NCI-H460 (cell line): ENCODE results near the gene TBATA. TPM values are rescaled to one million over a fixed set of nuclear protein-coding genes. Genes with fewer than 3 reads are reported as not detected.

ENCODE experiments used
- DNase-seq: peaks from one replicate; pipeline ENCODE4 v3.0.0-alpha.2; 2016; ENCODE audit warnings: low read depth; ENCODE audit errors: extremely low read depth
- total RNA-seq: library from RNA; depleted of rRNA; stranded (reverse); fragments of >200 nt; shearing (Covaris generic); gene quantifications from 2 replicates; pipeline ENCODE4 v1.2.3, GENCODE V29; 2014

The TBATA gene
- total RNA-seq, 1 experiment from 2014 or later = not detected

- no peak for DNase-seq
These were observed 19.2 kb downstream of the TBATA start for GRCh38 chr10:70765794-70766594.

DNA sequence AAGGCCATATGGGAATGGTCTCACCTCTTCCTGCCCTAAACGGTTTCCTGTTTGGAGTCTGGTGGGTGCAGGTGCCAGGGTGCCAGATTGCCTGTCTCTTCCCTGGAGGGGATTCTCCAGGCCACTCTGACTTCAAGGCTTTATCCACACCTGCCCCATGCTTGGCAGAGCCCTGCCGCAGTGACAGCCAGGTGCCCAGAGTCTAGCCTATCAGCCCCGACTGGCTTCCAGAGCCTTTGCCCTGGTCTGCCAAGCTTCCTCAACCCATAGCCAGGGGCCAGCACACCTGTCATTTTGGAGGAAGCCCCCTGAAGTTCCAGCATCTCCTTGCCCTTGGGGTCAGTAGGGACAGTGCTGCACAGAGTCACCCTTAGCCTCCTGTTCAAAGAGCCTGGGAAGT, 21.6 kb downstream of the TBATA start:
- DNase-seq = no peak

GRCh38 chr10:70762441-70763175, 22.6 kb downstream of the TBATA start:
- DNase-seq = no peak

DNA sequence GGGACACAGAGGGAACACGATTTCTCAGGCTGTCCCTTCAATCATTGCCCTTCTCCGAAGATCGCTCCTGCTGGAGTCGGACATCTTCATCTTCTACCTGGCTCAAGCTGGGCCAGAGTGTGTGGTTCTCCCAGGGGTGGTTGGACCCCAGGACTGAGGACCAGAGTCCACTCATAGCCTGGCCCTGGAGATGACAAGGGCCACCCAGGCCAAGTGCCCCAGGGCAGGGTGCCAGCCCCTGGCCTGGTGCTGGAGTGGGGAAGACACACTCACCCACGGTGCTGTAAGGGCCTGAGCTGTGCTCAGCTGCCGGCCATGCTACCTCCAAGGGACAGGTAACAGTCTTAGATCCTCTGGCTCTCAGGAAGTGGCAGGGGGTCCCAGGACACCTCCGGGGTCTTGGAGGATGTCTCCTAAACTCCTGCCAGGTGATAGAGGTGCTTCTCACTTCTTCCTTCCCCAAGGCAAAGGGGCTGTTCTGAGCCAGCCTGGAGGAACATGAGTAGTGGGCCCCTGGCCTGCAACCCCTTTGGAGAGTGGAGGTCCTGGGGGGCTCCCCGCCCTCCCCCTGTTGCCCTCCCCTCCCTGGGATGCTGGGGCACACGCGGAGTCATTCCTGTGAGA, 23.3 kb downstream of the TBATA start:
- no peak for DNase-seq

- DNase-seq = no peak
These were observed 24.1 kb downstream of the TBATA start for GRCh38 chr10:70761031-70761601.

DNA sequence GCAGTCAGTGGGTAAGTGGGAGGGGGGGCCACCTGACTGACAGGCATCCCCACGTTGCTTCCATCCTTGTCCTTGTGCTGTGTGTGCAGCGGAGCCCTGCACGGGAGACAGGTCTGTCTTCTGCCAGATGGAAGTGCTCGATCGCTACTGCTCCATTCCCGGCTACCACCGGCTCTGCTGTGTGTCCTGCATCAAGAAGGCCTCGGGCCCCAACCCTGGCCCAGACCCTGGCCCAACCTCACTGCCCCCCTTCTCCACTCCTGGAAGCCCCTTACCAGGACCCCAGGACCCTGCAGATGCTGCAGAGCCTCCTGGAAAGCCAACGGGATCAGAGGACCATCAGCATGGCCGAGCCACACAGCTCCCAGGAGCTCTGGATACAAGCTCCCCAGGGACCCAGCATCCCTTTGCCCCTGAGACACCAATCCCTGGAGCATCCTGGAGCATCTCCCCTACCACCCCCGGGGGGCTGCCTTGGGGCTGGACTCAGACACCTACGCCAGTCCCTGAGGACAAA, 24.8 kb downstream of the TBATA start:
- no peak for DNase-seq

DNA sequence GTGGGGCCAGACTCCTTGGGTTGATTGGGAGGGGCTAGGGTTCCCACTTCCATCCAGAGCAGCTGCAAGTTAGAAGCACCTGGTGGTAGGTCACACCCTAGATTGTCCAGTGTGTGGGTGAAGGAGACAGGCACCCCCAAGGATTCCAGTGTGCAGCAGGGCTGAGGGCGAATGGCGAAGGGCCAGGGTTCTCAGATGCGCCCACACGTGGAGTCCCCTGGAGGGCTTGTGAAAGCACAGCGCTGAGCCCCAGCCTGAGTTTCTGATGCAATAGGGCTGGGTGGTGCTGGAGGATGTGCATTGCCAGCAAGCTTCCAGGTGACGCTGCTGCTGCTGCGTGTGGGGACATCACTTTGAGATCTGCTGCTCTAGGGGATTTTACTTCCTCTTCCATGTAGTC, 25.4 kb downstream of the TBATA start:
- DNase-seq = no peak

- peak; percentile 66 for DNase-seq
These were observed 26.2 kb downstream of the TBATA start for GRCh38 chr10:70758757-70759514.

DNA sequence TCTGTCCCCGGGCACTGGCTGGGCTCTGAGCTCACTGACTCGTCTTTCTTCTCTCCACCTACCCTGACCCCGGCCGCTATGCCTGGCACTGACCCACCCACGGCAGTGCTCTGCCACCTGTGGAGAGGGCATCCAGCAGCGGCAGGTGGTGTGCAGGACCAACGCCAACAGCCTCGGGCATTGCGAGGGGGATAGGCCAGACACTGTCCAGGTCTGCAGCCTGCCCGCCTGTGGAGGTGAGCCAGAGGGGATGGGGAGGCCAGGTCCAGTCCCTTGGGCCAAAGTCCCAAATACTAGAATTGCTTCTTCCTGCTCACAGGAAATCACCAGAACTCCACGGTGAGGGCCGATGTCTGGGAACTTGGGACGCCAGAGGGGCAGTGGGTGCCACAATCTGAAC, 27.3 kb downstream of the TBATA start:
- DNase-seq = no peak

DNA sequence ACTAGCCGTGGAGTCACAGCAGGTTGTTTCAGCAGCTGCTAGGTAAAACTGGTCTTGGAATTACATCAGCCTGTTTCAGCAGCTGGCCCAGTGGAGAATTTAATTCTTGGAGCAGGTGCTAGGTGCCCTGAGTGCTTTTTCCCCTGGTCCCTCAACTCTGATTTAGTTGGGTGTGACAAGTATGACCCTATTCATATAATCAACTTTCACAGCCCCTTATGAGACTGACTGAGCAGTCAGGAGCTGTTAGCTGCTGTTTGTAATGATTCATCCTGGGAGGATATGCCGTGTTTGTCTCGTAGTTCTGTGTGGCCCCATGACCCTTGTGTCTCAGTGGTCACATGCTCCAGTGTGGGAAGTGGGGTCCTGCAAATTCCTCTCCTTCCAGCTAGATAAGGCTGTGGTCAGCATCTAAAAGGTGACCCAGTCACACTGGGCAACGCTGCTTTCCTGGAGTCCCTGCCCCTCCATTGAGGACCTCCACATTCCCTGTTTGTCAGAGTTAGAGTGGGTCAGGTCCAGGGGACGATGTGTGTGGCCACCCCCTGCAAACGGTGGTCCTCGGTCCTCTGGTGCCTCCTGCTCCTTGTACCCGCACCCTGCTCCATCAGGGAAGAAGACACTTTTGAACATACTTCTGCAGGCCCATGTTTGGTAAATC, 28.3 kb downstream of the TBATA start:
- DNase-seq = no peak

DNA sequence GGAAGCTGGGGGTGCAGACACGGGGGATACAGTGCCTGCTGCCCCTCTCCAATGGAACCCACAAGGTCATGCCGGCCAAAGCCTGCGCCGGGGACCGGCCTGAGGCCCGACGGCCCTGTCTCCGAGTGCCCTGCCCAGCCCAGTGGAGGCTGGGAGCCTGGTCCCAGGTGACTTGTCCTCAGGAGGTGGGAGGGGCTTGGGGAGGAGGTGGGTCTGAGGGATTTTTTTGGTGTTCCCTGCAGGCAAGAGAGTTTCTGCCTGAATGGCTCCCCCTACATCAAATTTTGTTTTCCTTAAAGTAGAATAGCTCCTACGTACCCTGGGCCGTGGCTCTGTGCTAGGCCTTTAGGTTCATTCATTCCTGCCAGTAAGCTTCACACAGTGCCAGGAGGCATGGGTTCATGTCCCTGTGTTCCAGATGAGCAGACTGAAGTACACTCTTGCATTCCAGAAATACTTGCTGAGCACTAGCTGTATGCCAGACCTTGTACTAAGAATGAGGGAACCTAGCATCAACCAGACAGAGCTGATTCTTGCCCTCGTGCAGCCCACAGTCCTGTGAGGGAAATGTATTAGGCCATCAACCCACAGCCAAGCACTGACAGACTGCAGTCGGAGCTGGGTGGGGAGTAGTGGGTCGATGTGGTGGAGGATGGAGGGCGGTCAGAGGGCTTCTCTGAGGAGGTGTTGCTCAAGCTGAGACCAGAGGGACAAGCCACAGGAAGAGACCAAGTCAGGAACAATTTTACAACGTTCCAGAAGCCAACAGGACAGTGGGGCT, 31.1 kb downstream of the TBATA start:
- no peak for DNase-seq

GRCh38 chr10:70753026-70753663, 32.0 kb downstream of the TBATA start:
- DNase-seq = no peak

- DNase-seq = no peak
These were observed 32.6 kb downstream of the TBATA start for GRCh38 chr10:70752571-70752970.

DNA sequence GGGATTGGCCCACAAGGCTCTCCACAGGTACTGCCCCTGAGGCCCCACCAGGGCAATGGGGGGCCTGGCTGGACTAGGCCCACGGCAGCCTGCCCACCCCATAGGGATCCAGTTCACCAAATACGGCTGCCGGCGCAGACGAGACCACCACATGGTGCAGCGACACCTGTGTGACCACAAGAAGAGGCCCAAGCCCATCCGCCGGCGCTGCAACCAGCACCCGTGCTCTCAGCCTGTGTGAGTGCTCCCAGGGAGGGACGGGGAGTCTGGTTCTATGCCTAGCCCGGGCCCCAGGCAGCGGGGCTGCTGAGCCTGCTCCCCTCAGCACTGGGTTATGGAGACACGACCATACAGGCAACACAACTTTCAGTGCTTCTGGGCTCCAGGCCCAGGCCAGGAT, 33.2 kb downstream of the TBATA start:
- DNase-seq = no peak

DNA sequence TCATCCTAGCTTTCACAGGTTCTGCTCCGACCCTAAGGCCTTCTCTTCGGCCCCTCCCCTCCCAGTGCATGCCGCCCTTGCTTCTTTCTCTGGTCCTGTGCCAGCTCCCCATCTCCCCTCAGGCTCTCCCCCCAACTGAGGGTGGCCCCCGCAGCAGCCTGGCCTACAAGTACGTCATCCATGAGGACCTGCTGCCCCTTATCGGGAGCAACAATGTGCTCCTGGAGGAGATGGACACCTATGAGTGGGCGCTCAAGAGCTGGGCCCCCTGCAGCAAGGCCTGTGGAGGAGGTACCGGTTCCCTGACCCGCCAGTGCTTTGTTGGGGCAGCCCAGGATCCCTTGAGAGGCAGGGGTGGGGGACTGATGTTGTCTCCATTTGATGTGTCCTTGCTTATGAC, 33.8 kb downstream of the TBATA start:
- DNase-seq = no peak

- DNase-seq = no peak
These were observed 34.9 kb downstream of the TBATA start for GRCh38 chr10:70750156-70750703.

DNA sequence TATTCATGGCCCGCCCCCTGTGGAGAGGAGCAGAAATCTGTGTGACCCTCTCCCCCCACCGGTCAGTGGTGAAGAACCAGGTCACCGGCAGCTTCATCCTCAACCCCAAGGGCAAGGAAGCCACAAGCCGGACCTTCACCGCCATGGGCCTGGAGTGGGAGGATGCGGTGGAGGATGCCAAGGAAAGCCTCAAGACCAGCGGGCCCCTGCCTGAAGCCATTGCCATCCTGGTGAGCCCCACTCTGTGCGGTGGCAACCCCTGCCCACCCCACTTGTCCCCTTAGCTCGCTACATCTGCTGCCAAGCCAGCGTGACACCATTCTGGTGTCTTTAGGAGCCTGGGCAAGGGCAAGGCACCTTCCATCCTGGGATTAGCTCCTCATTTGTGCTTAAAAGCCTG, 35.4 kb downstream of the TBATA start:
- no peak for DNase-seq
